HEK293 (cell line): ENCODE measurements around the gene GPR85.

ENCODE experiments used
- CTCF ChIP-seq: fragments of 450-650 bp; formaldehyde crosslinking; IDR thresholded peaks from 2 replicates; pipeline ENCODE4 v1.5.1; 2016; ENCODE audit warnings: missing biosample characterization, missing genetic modification characterization
- INSM2 ChIP-seq: fragments of 450-650 bp; formaldehyde crosslinking; IDR thresholded peaks from 2 replicates; pipeline ENCODE4 v1.5.1; 2016; ENCODE audit warnings: missing biosample characterization, missing genetic modification characterization
- KLF1 ChIP-seq: fragments of 450-650 bp; formaldehyde crosslinking; IDR thresholded peaks from 2 replicates; pipeline ENCODE4 v1.5.1; 2016; ENCODE audit warnings: missing biosample characterization, missing genetic modification characterization
- PRDM10 ChIP-seq: fragments of 450-650 bp; formaldehyde crosslinking; IDR thresholded peaks from 2 replicates; pipeline ENCODE4 v1.5.1; 2016; ENCODE audit warnings: missing biosample characterization, missing genetic modification characterization
- REST ChIP-seq: fragments of 450-650 bp; formaldehyde crosslinking; IDR thresholded peaks from 2 replicates; pipeline ENCODE4 v1.5.1; 2016; ENCODE audit warnings: missing biosample characterization, missing genetic modification characterization
- ZNF114 ChIP-seq: fragments of 450-650 bp; formaldehyde crosslinking; IDR thresholded peaks from 2 replicates; pipeline ENCODE4 v1.5.0; 2017; ENCODE audit warnings: missing biosample characterization, missing genetic modification characterization
- ZNF184 ChIP-seq: fragments of 450-650 bp; IDR thresholded peaks from 2 replicates; pipeline ENCODE4 v1.5.1; 2018; ENCODE audit warnings: missing biosample characterization, mild to moderate bottlenecking, missing genetic modification characterization
- ZNF423 ChIP-seq: fragments of 450-650 bp; formaldehyde crosslinking; IDR thresholded peaks from 2 replicates; pipeline ENCODE4 v1.5.1; 2016; ENCODE audit warnings: missing biosample characterization, missing genetic modification characterization
- ZNF585B ChIP-seq: fragments of 450-650 bp; formaldehyde crosslinking; IDR thresholded peaks from 2 replicates; pipeline ENCODE4 v1.5.1; 2016; ENCODE audit warnings: missing biosample characterization, missing genetic modification characterization
- ZNF621 ChIP-seq: fragments of 450-650 bp; formaldehyde crosslinking; IDR thresholded peaks from 2 replicates; pipeline ENCODE4 v1.5.1; 2017; ENCODE audit warnings: missing biosample characterization, missing genetic modification characterization
- ZNF626 ChIP-seq: fragments of 450-650 bp; sonication (Bioruptor Pico); formaldehyde crosslinking; IDR thresholded peaks from 2 replicates; pipeline ENCODE4 v1.5.1; 2018; ENCODE audit warnings: missing biosample characterization, missing genetic modification characterization, inconsistent platforms
- ZNF776 ChIP-seq: fragments of 450-650 bp; formaldehyde crosslinking; IDR thresholded peaks from 2 replicates; pipeline ENCODE4 v1.5.0; 2017; ENCODE audit warnings: missing biosample characterization, missing genetic modification characterization, borderline replicate concordance

GRCh38 chr7:113125728-113126127 is 39.1 kb upstream of the GPR85 start:
- TF ChIP-seq CTCF (no peak), KLF1 (no peak), ZNF621 (tag by site-specific recombination) (no peak), INSM2 (tag by site-specific recombination) (no peak), REST (tag by site-specific recombination) (no peak), ZNF114 (tag by site-specific recombination) (no peak), ZNF585B (tag by site-specific recombination) (no peak), ZNF184 (tag by site-specific recombination) (no peak), PRDM10 (tag by site-specific recombination) (no peak), ZNF626 (no peak), ZNF423 (tag by site-specific recombination) (no peak), ZNF776 (tag by site-specific recombination) (no peak)
